OCI-LY3 (cell line): Measurements from ENCODE around the gene INHBE.
"Not testable (repeated sequence)": the region's sequence is repeated elsewhere in the genome, so short reads cannot be mapped to it uniquely, and the experiment has no call there.

Experiments
- H2AFZ ChIP-seq: fragments of 200-600, 300-600 bp; shearing (Covaris generic); 2 replicates; pipeline ENCODE4 v1.6.0; 2014; ENCODE audit warnings: antibody characterized with exemption, low read depth, low read length
- H3K27ac ChIP-seq: fragments of 200-600, 300-600 bp; sonication (generic); 2 replicates; pipeline ENCODE4 v1.5.1; 2014; ENCODE audit warnings: mild to moderate bottlenecking, low read length, moderate library complexity, mixed read lengths
- H3K27me3 ChIP-seq: fragments of 200-600, 300-600 bp; sonication (generic); 2 replicates; pipeline ENCODE4 v1.6.1; 2014; ENCODE audit warnings: low read depth, low read length, mixed read lengths
- H3K36me3 ChIP-seq: fragments of 200-600, 300-600 bp; sonication (generic); replicated peaks from 2 replicates; pipeline ENCODE3; 2014; ENCODE audit warnings: low read depth, low read length, mixed read lengths
- H3K4me1 ChIP-seq: fragments of 300-600, 200-600 bp; sonication (generic); 2 replicates; pipeline ENCODE4 v1.6.1; 2014; ENCODE audit warnings: low read length, mixed read lengths
- H3K4me2 ChIP-seq: fragments of 200-600, 300-600 bp; sonication (generic); 2 replicates; pipeline ENCODE4 v1.6.1; 2014; ENCODE audit warnings: low read length, mixed read lengths
- H3K4me3 ChIP-seq: fragments of 300-600, 200-600 bp; sonication (generic); 2 replicates; pipeline ENCODE4 v1.5.1; 2014; ENCODE audit warnings: antibody characterized with exemption, mild to moderate bottlenecking, low read length, moderate library complexity
- H3K79me2 ChIP-seq: fragments of 300-600, 200-600 bp; shearing (Covaris generic); 2 replicates; pipeline ENCODE4 v1.6.1; 2014; ENCODE audit warnings: mild to moderate bottlenecking, low read length, mixed read lengths
- H3K9ac ChIP-seq: fragments of 300-600, 200-600 bp; shearing (Covaris generic); 2 replicates; pipeline ENCODE4 v1.6.0; 2014; ENCODE audit warnings: mild to moderate bottlenecking, low read length, moderate library complexity
- H3K9me3 ChIP-seq: fragments of 200-600, 300-600 bp; shearing (Covaris generic); 2 replicates; pipeline ENCODE4 v1.6.1; 2014; ENCODE audit warnings: low read length, mixed read lengths; ENCODE audit not compliant: insufficient read depth
- H4K20me1 ChIP-seq: fragments of 200-600, 300-600 bp; sonication (generic); 2 replicates; pipeline ENCODE4 v1.6.1; 2016; ENCODE audit warnings: low read length, mixed read lengths; ENCODE audit not compliant: insufficient read depth
- EZH2phosphoT487 ChIP-seq: fragments of 200-600 bp; shearing (Covaris generic); IDR thresholded peaks from 2 replicates; pipeline ENCODE4 v1.6.1; 2018; ENCODE audit warnings: antibody characterized with exemption, mixed run types, low read depth
- TF ChIP-seq, protein P1 (sequence below): fragments of 200-600, 300-600 bp; sonication (generic); IDR thresholded peaks from 2 replicates; pipeline ENCODE4 v1.5.1; 2014; ENCODE audit warnings: antibody characterized with exemption, low read length, low read depth

The INHBE gene, protein sequence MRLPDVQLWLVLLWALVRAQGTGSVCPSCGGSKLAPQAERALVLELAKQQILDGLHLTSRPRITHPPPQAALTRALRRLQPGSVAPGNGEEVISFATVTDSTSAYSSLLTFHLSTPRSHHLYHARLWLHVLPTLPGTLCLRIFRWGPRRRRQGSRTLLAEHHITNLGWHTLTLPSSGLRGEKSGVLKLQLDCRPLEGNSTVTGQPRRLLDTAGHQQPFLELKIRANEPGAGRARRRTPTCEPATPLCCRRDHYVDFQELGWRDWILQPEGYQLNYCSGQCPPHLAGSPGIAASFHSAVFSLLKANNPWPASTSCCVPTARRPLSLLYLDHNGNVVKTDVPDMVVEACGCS

DNA sequence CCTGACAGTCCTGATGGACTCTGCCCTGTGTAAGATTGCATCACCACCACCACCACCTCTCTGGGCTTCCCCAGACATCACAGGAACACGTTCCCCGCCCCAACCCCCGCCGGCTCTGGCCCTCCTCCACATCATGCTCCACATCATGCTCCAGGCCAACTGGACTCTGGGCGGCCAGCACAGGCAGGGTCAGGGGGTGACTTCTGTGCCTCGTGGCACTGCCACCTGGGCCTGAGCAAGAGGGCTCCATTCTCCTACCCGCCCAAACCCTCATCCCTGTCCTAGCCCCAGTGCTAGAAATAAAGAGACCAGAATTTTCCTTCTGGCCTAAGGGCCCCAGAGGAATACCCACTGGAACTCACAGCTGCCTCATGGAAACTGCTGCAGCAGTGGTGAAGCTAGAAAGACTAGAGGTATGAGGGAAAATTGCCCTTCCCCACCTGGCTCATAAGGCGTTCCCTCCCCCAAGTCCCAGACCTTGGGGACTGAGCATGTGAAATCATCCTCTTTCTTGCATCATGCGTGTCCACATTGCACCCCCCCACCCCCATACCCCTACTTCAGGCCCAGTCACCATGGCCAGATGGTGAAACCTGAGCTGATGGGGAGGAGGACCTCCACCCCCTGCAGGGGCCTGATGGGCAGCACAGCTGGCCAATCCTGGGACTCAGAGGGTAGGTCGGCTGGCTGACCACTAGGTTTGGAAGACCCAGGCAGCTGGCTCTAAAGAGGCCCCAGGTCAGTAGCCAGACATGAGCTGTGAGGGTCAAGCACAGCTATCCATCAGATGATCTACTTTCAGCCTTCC lies at the start of gene INHBE:
TSS of gene INHBE (plus strand) at position 742 of the 808 bp plus-strand sequence. CDS start 230 bp downstream, outside the sequence.
- H2AFZ ChIP-seq, result peak within 1 kb of the TSS; percentile 77
- H4K20me1 ChIP-seq, result no peaks in the 10 kb centered on the region
- peak within 1 kb of the TSS; percentile 94 for H3K4me2 ChIP-seq
- no peak within 1 kb of the TSS for H3K27ac ChIP-seq
- H3K36me3 ChIP-seq, result no peaks in the 10 kb centered on the region
- H3K9ac ChIP-seq, result peak within 1 kb of the TSS; percentile 48
- no peak for TF ChIP-seq EZH2phosphoT487
- TF ChIP-seq, protein P1, sequence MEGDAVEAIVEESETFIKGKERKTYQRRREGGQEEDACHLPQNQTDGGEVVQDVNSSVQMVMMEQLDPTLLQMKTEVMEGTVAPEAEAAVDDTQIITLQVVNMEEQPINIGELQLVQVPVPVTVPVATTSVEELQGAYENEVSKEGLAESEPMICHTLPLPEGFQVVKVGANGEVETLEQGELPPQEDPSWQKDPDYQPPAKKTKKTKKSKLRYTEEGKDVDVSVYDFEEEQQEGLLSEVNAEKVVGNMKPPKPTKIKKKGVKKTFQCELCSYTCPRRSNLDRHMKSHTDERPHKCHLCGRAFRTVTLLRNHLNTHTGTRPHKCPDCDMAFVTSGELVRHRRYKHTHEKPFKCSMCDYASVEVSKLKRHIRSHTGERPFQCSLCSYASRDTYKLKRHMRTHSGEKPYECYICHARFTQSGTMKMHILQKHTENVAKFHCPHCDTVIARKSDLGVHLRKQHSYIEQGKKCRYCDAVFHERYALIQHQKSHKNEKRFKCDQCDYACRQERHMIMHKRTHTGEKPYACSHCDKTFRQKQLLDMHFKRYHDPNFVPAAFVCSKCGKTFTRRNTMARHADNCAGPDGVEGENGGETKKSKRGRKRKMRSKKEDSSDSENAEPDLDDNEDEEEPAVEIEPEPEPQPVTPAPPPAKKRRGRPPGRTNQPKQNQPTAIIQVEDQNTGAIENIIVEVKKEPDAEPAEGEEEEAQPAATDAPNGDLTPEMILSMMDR, result no peak
- H3K79me2 ChIP-seq, result no peaks in the 10 kb centered on the region
- H3K9me3 ChIP-seq, result no peaks in the 10 kb centered on the region
- H3K27me3 ChIP-seq, result no peaks in the 10 kb centered on the region
- peaks cover 33% of the 10 kb centered on the region for H3K4me1 ChIP-seq
- peak within 1 kb of the TSS; percentile 75 for H3K4me3 ChIP-seq

DNA sequence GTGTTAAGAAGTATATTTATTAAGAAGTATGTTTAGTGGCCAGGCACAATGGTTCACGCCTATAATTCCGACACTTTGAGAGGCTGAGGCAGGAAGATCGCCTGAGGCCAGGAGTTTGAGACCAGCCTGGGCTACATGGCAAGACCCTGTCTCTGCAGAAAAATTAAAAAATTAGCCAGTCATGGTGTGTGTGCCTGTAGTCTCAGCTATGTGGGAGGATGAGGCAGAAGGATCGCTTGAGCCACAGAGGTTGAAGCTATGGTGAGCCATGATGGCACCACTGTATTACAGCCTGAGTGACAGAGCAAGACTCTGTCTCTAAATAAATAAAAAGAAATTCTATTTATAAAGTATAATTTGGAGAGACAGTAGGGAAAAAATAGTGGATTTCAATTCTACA lies 44.6 kb upstream of the INHBE start:
- TF ChIP-seq, protein P1, result no peak
- no peak for TF ChIP-seq EZH2phosphoT487
- Histone ChIP-seq H3K4me1 (peaks cover 3% of the 10 kb centered on the region; the same call in 1 of the 2 replicates), H3K36me3 (no peaks in the 10 kb centered on the region), H3K4me3 (no peak overlapping the region), H3K79me2 (0 out of 2 replicates have a peak, but pooled peaks cover 5% of the 10 kb centered on the region), H3K4me2 (no peak overlapping the region), H3K9me3 (no peaks in the 10 kb centered on the region), H3K9ac (no peak overlapping the region), H2AFZ (no peak overlapping the region), H3K27me3 (no peaks in the 10 kb centered on the region), H4K20me1 (0 out of 2 replicates have a peak, but pooled peaks cover 2% of the 10 kb centered on the region), H3K27ac (no peak overlapping the region)

DNA sequence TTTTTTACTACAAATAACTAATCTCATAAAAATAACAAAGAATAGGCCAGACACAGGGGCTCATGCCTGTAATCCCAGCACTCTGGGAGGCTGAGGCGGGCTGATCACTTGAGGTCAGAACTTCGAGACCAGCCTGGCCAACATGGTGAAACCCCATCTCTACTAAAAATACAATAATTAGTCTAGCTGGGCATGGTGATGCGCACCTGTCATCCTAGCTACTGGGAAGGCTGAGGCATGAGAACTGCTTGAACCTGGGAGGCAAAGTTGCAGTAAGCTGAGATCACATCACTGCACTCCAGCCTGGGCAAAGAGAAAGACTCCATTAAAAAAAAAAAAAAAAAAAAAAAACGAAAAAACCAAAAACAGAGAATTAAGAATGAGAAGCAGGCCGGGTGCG lies 40.9 kb upstream of the INHBE start:
- not testable (repeated sequence) for H3K4me3 ChIP-seq, H3K9me3 ChIP-seq, H3K79me2 ChIP-seq, H3K9ac ChIP-seq, H3K27ac ChIP-seq, H3K4me1 ChIP-seq, H3K36me3 ChIP-seq, H3K27me3 ChIP-seq, H4K20me1 ChIP-seq, H2AFZ ChIP-seq, H3K4me2 ChIP-seq

DNA sequence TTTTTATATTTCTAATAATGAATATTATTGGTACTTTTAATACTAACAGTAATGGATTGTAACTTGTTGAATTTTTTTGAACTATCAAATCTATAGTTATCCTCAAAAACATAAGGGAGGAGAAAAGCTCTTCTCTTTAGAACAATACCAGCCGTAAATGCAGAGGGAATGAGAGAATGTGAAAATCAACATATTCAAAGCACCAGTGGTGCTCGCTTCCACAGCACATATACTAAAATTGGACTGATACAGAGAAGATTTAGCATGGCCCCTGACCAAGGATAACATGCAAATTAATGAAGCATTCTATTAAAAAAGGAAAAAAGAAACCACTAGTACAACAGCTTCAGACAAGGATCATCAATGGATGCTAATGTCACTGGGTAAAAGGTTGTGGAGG lies 40.0 kb upstream of the INHBE start:
- H3K4me2 ChIP-seq, result no peak overlapping the region
- peaks cover 7% of the 10 kb centered on the region; the same call in 1 of the 2 replicates for H4K20me1 ChIP-seq
- peaks cover 6% of the 10 kb centered on the region; the same call in 1 of the 2 replicates for H3K4me1 ChIP-seq
- H3K9ac ChIP-seq, result no peak overlapping the region
- H3K4me3 ChIP-seq, result no peak overlapping the region
- TF ChIP-seq, protein P1, result no peak
- TF ChIP-seq EZH2phosphoT487, result no peak
- H3K27me3 ChIP-seq, result no peaks in the 10 kb centered on the region
- no peak overlapping the region for H3K27ac ChIP-seq
- no peaks in the 10 kb centered on the region for H3K9me3 ChIP-seq
- H2AFZ ChIP-seq, result no peak overlapping the region
- peaks cover 6% of the 10 kb centered on the region; the same call in 1 of the 2 replicates for H3K79me2 ChIP-seq
- H3K36me3 ChIP-seq, result no peaks in the 10 kb centered on the region
